ENCODE data around the gene SHLD1. TPM values are rescaled to one million over a fixed set of nuclear protein-coding genes. Genes with fewer than 3 reads are reported as not detected.
A peak's percentile ranks its signal among the peaks of the same experiment; 100 is the strongest.

Gene SHLD1
- total RNA-seq, 1 experiment from 2014 or later: 6.7 TPM

GRCh38 chr20:5881703-5882102, 131.5 kb downstream of the SHLD1 start:
- H2BK5ac ChIP-seq (ENCODE audit: insufficient read length, low read length): no peak overlapping the region
- no peak overlapping the region for H3K27ac ChIP-seq (ENCODE audit: insufficient read length, low read depth, low read length)
- no peaks in the 10 kb centered on the region for H4K20me1 ChIP-seq (ENCODE audit: control insufficient read depth, insufficient read depth, insufficient read length)
- H3K18ac ChIP-seq (ENCODE audit: insufficient read length, low read depth, low read length): no peak overlapping the region
- no peaks in the 10 kb centered on the region for H3K23me2 ChIP-seq (ENCODE audit: insufficient read length, low read depth, low read length, poor library complexity, severe bottlenecking)
- H3K23ac ChIP-seq (ENCODE audit: insufficient read length, low read depth, low read length): no peak overlapping the region
- no peak overlapping the region for H4K8ac ChIP-seq (replicated peaks; ENCODE audit: insufficient read length, low read depth, low read length)
- no peaks in the 10 kb centered on the region for H3K79me2 ChIP-seq (ENCODE audit: insufficient read depth, low read length)
- no CpG with 5 or more reads among the region's 5 CpGs for WGBS (ENCODE audit: extremely low coverage, insufficient read length, low lambda C conversion rate)
- no peak overlapping the region for H2BK20ac ChIP-seq (ENCODE audit: low read depth, low read length, poor library complexity, severe bottlenecking)
- Mint-ChIP-seq H3K4me1 (peaks cover 9 to 16% of the 10 kb centered on the region in 2 experiments), H3K9me3 (no peaks in the 10 kb centered on the region), H3K36me3 (ENCODE audit: insufficient read depth in 1 of 3, low read depth in 3 of 3) (no peaks in the 10 kb centered on the region), H3K27ac (peak overlapping the region in 1 of 3 experiments; percentile 77; a peak in 2 of 7 replicates), H3K27me3 (ENCODE audit: low read depth) (peaks cover 4% of the 10 kb centered on the region), H3K4me3 (no peak overlapping the region)
- H2AK5ac ChIP-seq (ENCODE audit: insufficient read length, low read length): no peak overlapping the region
- no peak overlapping the region for H3K14ac ChIP-seq (ENCODE audit: insufficient read depth, low read length)
- TF ChIP-seq, protein P1, sequence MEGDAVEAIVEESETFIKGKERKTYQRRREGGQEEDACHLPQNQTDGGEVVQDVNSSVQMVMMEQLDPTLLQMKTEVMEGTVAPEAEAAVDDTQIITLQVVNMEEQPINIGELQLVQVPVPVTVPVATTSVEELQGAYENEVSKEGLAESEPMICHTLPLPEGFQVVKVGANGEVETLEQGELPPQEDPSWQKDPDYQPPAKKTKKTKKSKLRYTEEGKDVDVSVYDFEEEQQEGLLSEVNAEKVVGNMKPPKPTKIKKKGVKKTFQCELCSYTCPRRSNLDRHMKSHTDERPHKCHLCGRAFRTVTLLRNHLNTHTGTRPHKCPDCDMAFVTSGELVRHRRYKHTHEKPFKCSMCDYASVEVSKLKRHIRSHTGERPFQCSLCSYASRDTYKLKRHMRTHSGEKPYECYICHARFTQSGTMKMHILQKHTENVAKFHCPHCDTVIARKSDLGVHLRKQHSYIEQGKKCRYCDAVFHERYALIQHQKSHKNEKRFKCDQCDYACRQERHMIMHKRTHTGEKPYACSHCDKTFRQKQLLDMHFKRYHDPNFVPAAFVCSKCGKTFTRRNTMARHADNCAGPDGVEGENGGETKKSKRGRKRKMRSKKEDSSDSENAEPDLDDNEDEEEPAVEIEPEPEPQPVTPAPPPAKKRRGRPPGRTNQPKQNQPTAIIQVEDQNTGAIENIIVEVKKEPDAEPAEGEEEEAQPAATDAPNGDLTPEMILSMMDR (conservative IDR thresholded peaks at IDR 0.05): no peak
- H3K79me1 ChIP-seq (ENCODE audit: insufficient read depth, low read depth, low read length, poor library complexity, severe bottlenecking): no peaks in the 10 kb centered on the region
- no peak overlapping the region for H2BK12ac ChIP-seq (ENCODE audit: insufficient read length, low read depth, low read length)
- no peak overlapping the region for H4K91ac ChIP-seq (ENCODE audit: insufficient read length, low read depth, low read length)
- no peaks in the 10 kb centered on the region for H3K4me1 ChIP-seq (ENCODE audit: insufficient read depth, low read length)
- H3K4ac ChIP-seq (ENCODE audit: low read depth, low read length): no peak overlapping the region
- H3K56ac ChIP-seq (ENCODE audit: insufficient read length, low read depth, low read length): no peak overlapping the region
- H3T11ph ChIP-seq (ENCODE audit: low read length): no peak overlapping the region
- DNase-seq: no peak
- H2AFZ ChIP-seq (ENCODE audit: low read length): no peak overlapping the region
- no peak overlapping the region for H2BK15ac ChIP-seq (ENCODE audit: low read depth, low read length)
- no peaks in the 10 kb centered on the region for H3K9me3 ChIP-seq (ENCODE audit: control insufficient read depth, low read depth, low read length)
- no peak overlapping the region for H4K5ac ChIP-seq (ENCODE audit: insufficient read length, low read depth, low read length)
- H3K9ac ChIP-seq (ENCODE audit: extremely low read depth, insufficient read length, low read length): no peak overlapping the region
- no peak overlapping the region for H2BK120ac ChIP-seq (ENCODE audit: low read depth, low read length, poor library complexity, severe bottlenecking)
- no peak overlapping the region for H3K4me2 ChIP-seq (ENCODE audit: insufficient read depth, insufficient read length, low read length)
- no peaks in the 10 kb centered on the region for H3K27me3 ChIP-seq (ENCODE audit: insufficient read depth, low read length)

Data from H9 (cell line).